Mononuclear cell (primary cell): ENCODE data around the gene LPP. TPM values are rescaled to one million over a fixed set of nuclear protein-coding genes. Genes with fewer than 3 reads are reported as not detected.

Experiments
- H3K27me3 ChIP-seq: 2 replicates; pipeline ENCODE4 v1.6.0; 2011; ENCODE audit warnings: low read length, control low read depth; ENCODE audit not compliant: insufficient read depth
- H3K4me1 ChIP-seq: 2 replicates; pipeline ENCODE4 v1.5.1; 2011; ENCODE audit warnings: mild to moderate bottlenecking, low read length, control low read depth; ENCODE audit not compliant: insufficient read depth
- H3K4me3 ChIP-seq: 2 replicates; pipeline ENCODE4 v1.5.1; 2011; ENCODE audit warnings: mild to moderate bottlenecking, low read length, moderate library complexity
- H3K9me3 ChIP-seq: 2 replicates; pipeline ENCODE4 v1.5.1; 2011; ENCODE audit warnings: low read depth, mild to moderate bottlenecking, control low read depth, low read length
- total RNA-seq: library from RNA; depleted of rRNA; stranded (reverse); fragments of >200 nt; gene quantifications from one replicate; pipeline ENCODE4 v1.2.3, GENCODE V29; 2012

LPP gene
- total RNA-seq, 1 donor = 32.5 TPM

DNA sequence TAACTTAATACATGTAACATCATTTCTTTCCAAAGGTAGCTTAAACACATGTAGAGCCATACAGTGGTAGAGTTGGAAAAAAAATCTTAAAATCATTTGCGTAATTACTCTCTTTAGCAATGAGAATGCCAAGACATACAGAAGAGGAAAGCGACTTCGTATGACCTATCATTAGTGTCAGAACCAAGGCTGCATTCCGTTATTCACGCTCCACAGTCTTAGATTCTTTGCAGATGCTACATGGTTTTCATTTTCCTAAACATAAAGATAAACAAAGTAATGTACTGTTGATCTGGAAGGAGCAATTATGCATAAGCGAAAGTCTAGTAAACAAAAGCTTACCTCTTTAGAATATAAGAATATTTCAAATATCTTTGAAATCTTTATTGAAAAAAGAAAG lies 607.5 kb downstream of the LPP start:
- no peaks in the 10 kb centered on the region for H3K9me3 ChIP-seq
- H3K27me3 ChIP-seq = no peaks in the 10 kb centered on the region
- no peak overlapping the region for H3K4me3 ChIP-seq
- H3K4me1 ChIP-seq = no peaks in the 10 kb centered on the region

DNA sequence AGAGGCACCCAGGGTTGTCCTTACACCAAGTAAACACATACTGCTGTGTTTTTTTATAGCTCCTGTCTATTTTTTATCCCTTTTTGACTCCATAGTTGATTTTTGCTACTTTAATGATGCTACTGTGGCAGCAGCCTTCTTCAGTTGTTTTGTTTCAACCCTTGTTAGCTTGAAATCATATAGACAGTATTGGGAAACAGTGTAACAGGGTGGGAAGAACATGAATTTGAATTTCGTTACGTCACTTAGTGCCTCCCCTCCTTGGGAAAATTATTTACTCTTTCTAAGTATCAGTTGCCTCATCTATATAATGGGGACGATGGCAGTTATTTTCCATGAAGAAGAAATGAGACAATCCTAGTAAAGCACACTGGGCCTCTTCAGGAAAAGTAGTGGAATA lies 608.0 kb downstream of the LPP start:
- H3K4me3 ChIP-seq = no peak overlapping the region
- no peaks in the 10 kb centered on the region for H3K27me3 ChIP-seq
- no peaks in the 10 kb centered on the region for H3K4me1 ChIP-seq
- no peaks in the 10 kb centered on the region for H3K9me3 ChIP-seq

DNA sequence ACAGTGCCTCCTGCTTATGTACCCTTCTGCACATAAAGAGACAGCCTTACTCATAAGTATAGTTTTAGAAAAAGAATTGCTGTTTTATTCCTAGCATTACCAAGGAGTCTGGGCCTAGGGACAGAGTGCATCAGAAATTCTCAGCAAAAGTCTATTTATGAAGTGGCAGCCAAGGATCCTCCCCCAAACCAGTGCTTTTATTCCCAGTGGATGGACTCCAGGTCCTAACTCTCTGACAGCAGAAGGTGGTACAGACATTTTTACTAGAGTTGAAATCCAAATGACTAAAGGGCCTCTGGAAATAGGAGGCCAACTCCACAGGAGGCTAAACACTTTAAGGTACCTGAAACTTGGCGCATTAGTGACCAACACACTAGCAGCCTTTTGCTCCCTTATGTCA lies 610.7 kb downstream of the LPP start:
- no peaks in the 10 kb centered on the region for H3K4me1 ChIP-seq
- no peaks in the 10 kb centered on the region for H3K9me3 ChIP-seq
- H3K27me3 ChIP-seq = no peaks in the 10 kb centered on the region
- H3K4me3 ChIP-seq = no peak overlapping the region

DNA sequence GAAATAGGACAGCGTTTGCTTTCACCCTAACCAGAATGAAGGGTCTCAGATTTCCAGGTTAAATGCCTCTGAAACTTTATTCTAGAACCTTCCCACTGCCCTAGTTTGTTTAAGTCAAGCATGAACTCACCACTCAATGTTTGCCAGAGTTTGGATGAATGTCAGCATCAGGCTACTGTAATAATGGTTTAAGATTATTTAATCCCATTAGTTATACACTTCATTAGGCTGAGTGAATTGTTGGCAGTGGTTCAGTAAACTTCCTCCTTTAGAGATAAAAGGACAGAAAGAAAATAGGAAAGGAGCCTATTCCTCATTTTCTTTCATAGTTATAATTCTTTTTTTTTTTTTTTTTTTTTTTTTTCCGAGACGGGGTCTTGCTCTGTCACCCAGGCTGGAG lies 615.9 kb downstream of the LPP start:
- no peaks in the 10 kb centered on the region for H3K27me3 ChIP-seq
- no peaks in the 10 kb centered on the region for H3K4me1 ChIP-seq
- no peaks in the 10 kb centered on the region for H3K9me3 ChIP-seq
- no peak overlapping the region for H3K4me3 ChIP-seq

DNA sequence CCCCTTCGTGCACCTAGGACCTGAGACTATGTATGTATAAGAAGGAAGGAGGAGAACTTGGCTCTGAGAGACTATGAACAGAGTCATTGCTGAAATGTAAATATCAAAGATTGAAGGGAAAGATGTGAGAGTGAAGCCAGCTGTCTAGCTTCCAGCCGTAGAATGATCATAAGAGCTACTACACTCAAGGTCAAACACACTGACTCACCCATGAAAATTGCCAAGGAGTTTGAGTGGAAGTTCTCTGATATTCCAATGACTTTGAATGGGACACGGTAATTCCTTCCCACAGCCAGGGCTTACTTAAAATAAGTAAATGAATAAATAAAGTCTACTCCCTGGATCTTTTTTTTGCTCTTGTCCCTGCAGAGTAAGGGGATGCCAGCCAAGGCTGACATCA lies 618.9 kb downstream of the LPP start:
- Histone ChIP-seq H3K4me3 (no peak overlapping the region), H3K27me3 (no peaks in the 10 kb centered on the region), H3K9me3 (no peaks in the 10 kb centered on the region), H3K4me1 (no peaks in the 10 kb centered on the region)

DNA sequence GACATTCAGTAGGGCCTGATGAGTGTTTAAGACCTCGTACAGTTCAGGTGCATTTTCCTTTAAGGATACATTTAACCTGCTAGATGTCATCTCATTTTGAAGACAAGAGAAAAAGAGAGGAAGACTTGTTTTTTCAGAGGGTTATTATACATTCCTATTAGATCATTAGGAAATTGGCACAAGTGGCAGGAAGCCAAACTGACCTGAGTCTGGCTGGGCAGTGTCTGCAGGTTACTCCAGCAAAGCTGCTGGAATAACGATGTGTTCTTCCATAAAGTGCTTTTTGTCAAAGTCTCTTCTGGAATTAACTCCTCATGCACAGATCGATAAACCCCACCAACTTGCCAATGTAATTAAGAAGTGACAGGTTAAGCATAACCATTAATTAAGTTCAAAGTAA lies 621.5 kb downstream of the LPP start:
- Histone ChIP-seq H3K4me1 (peaks cover 8% of the 10 kb centered on the region), H3K4me3 (no peak overlapping the region), H3K27me3 (no peaks in the 10 kb centered on the region), H3K9me3 (no peaks in the 10 kb centered on the region)

DNA sequence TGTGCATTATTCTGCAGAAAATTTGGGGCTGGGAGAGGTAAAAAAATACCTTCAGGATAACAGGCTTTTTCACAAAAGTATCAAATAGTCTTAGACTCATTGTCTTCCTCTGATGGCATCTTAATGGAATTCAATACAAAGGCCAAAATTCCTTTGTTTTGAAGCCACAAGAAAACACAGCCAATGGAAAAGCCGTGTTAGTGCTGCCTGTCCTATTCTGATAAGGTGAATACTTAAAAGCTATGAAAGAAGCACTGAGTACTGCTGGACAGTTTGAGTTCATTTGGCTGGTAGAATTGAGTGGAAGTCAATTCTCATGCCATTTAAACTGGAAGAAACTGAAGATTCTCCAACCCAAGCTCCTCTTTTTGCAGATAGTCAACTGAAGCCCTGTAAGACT lies 622.5 kb downstream of the LPP start:
- Histone ChIP-seq H3K4me1 (peaks cover 19% of the 10 kb centered on the region), H3K4me3 (no peak overlapping the region), H3K27me3 (no peaks in the 10 kb centered on the region)

DNA sequence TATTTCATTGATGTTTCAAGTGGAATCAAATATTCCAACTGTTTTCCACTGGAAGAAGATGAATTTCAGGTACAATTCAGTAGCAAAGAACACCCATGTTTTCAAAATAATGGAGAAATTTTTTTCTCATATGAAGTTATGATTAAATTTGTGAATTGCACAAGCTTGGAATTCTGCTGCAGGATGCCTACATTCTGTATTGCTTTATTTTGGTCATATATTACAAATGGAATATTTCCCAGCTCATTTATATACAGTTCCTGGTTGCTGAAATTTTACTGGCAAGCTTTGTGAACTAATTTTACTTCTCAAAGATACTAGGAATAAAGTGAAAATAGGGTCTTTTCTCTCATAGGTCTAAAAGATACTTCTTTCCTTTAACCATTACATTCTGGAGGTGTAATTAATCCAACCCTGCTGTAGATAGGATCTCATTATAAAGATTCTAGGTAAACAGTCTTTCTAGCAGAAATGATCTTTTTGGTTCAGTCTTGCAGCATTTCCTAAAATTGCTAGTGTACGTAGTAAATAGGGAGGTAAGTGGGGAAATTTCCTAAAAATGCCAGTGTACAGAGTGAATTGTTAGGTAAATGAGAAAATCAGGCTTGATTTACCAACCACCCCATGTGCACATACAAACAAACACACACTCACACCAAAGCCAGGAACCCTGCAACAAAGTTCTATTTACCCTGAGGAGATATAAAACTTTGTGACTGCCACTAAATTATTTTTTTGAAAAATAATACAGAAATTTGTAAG lies 624.3 kb downstream of the LPP start:
- no peak overlapping the region for H3K4me3 ChIP-seq
- no peaks in the 10 kb centered on the region for H3K9me3 ChIP-seq
- H3K4me1 ChIP-seq = peaks cover 29% of the 10 kb centered on the region
- no peaks in the 10 kb centered on the region for H3K27me3 ChIP-seq

More for the DNA sequence above, 622.5 kb downstream of the LPP start:
- H3K9me3 ChIP-seq = no peaks in the 10 kb centered on the region

DNA sequence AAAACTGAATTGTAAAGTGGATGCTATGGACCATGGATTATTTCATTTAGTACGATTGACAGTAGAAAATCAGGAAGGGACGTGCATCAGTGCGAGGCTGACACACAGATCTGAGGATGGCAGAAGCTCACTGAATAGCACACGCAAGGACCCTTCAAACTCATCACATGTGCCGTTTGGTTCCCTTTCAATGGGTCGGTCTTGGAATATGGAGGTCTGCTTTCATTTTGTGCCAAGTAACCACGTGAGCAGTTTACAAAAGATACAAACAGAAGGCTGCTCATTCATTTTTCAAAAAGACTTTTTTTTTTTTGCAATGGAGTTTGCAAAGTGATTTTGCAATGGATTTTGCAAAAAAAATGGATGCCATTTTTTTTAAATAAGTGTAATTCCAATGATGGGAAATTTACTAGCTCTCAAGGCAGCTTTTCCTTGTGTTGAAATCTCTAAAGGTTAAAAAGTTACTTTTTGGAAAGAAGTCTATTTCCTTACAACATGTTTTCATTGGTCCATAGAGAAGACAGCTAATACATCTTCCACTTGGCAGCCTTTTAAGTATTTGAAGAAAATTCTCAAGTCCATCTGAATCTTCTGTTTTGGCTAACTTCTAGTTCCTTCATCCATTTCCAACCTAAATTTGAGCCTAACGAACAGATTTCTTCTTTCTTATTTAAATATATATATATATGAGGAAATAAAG lies 625.5 kb downstream of the LPP start:
- Histone ChIP-seq H3K4me1 (peaks cover 29% of the 10 kb centered on the region), H3K9me3 (no peaks in the 10 kb centered on the region), H3K4me3 (no peak overlapping the region), H3K27me3 (no peaks in the 10 kb centered on the region)

DNA sequence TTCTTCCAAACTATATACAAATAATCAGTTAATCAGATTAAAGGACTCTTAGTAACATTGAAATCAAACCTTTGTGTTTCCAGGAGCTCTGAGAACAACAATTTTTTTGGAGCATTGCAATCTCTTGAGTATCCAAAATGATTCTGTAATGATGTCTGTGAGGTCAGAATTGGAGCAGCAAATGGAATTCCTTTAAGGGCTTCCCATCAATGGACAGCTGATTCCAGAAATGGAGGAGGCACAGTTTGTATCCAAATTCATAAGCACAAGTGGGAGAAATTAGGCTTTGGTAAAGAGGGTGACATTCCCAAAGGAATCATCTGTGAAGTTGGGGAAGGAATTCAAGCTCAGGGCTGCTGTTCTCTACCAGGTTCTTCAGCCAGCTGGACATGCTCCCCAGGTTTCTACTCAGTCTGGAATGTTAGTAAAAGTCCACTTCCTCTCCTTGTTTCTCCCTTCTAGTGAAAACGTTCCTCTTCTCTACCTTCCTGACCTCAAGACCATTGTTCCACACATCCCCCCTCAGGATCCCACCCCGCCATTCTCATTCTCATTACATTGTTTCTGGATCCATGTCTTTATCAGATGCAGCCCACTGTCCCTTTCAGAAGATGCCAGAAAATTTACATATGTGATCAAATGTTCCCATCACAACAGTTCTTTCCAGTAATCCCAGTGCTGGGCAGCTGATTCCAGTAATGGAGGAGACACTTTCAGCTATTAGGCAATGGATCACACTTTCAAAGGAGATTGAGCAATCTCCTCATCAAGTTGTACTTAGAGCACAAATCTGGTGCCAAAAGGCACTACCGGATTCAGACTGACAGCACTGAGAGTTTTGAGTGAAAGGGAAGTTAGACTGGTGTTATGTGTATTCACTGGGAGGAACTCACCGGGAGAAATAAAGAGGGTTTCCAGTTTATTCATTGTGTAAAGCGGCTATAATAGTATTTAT lies 626.5 kb downstream of the LPP start:
- H3K27me3 ChIP-seq = no peaks in the 10 kb centered on the region
- H3K4me3 ChIP-seq = no peak overlapping the region
- no peaks in the 10 kb centered on the region for H3K9me3 ChIP-seq
- peaks cover 29% of the 10 kb centered on the region for H3K4me1 ChIP-seq

DNA sequence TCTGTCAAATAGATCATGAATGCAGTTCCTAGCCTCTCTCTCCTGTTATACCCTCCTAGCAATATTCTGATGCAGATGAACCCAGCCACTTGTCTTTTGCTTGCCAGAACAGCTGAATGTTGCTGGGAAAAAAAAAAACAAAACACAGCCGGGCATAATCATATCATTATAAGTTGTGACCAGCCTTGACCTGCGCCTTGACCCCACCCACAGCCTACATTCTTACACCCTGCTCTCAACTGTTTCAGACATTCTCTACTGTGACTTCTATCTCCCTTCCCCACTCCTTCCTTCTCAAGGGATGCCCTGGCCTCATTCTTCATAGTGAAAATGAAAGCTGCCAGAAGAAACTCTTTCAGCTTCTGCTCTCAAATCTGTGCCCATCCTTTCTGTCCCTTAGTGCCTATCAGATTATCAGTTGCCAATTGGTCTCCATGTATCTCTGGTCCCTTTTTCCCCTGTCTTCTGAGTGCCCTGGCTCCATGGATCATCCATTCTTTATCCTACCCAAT lies 628.7 kb downstream of the LPP start:
- Histone ChIP-seq H3K4me1 (peaks cover 32% of the 10 kb centered on the region), H3K27me3 (no peaks in the 10 kb centered on the region), H3K9me3 (no peaks in the 10 kb centered on the region), H3K4me3 (no peak overlapping the region)

DNA sequence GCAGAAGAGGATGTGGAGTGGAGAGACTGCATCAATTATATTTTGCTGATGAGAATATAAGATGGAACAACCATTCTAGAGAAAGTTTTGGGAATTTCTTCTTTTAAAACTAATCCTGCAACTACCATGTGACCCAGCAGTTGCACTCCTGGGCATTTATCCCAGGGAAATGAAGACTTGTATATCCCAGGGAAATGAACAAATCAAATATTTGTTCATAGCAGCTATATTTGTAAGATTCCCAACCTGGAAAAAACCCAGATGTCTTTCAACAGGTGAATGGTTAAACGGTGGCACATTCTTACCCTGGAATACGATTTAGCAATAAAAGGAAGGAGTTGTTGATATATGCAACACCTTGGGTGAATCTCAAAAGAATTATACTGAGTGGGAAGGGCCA lies 632.5 kb downstream of the LPP start:
- Histone ChIP-seq H3K4me1 (peaks cover 32% of the 10 kb centered on the region), H3K9me3 (no peaks in the 10 kb centered on the region), H3K4me3 (no peak overlapping the region), H3K27me3 (no peaks in the 10 kb centered on the region)

DNA sequence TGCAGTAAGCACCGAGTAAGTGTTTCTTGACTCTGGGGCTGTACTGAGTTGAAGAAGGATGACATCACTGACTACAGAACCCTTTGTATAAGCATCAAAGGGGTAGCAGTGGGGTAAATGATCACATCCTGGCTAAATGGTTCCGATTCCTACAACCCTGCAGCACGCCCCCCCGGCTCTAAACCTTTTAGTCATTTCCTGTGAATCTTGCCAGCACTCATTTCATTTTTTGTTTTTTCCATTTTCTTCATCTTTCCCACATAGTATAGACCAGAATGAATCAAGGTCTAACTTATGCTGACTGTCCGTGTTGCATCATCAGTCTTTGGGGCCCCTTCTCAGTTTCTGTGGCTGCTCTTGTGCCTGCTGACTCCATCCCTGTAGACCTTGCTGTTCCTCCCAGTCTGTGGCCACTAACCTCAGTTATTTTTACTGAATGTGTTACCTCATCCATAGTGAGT lies 634.7 kb downstream of the LPP start:
- peaks cover 25% of the 10 kb centered on the region for H3K4me1 ChIP-seq
- H3K4me3 ChIP-seq = no peak overlapping the region
- no peaks in the 10 kb centered on the region for H3K27me3 ChIP-seq
- no peaks in the 10 kb centered on the region for H3K9me3 ChIP-seq

DNA sequence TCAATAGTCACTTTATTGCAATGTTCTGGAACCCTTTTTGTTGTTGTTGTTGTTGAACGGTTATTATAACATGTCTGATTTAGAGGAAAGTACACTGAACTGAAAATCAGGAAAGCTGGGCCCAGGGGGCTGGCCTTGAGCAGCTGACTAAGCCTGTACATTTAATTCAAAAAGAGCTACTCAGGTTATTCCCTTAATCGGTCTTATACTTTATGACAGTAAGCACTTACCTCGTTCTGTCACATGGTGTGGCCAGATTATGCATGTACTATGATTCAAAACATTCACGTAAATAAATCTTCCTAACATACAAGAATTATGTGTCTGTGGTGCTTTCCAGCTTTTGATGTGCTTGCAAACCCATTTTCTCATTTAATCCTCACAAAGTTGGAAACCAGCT lies 635.3 kb downstream of the LPP start:
- H3K4me1 ChIP-seq = peaks cover 25% of the 10 kb centered on the region
- H3K27me3 ChIP-seq = no peaks in the 10 kb centered on the region
- H3K9me3 ChIP-seq = no peaks in the 10 kb centered on the region
- H3K4me3 ChIP-seq = no peak overlapping the region

DNA sequence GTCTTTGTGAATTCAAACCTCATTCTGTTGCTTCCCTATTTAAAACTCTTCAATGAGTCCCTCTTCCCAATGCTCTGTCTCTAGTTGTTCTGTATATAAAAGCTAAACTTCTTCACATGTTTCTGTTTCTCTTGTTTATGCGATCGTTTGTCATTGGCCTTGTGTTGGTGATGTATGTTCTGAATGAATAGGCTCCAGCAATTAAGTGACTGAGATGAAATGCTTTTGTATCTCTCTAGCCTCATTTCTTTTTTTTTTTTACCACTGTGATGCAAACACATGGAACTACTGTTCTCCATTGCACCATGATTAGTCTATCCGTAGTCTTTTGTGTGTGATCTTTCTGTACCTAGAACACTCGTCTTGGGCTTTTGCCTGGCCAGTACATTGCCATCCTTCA lies 637.4 kb downstream of the LPP start:
- Histone ChIP-seq H3K27me3 (no peaks in the 10 kb centered on the region), H3K4me1 (peaks cover 39% of the 10 kb centered on the region), H3K4me3 (no peak overlapping the region), H3K9me3 (no peaks in the 10 kb centered on the region)
